Adrenal gland (tissue), 12 donors: ENCODE measurements around the gene FBXW12. TPM values are rescaled to one million over a fixed set of nuclear protein-coding genes. Genes with fewer than 3 reads are reported as not detected.

Source experiments
- DNase-seq, 7 donors: peaks; one replicate each; pipeline ENCODE4 v3.0.0-alpha.2; 2019 to 2020
- H3K27ac ChIP-seq, 5 donors: fragments of 200-600 bp; sonication (generic) in 4 of 5; 1 replicate in 3 of 5; 2 replicates in 2 of 5; pipeline versions ENCODE4 v1.5.1 to v1.8.0; 2016 to 2020; ENCODE audit warnings: mild to moderate bottlenecking in 1 of 5
- H3K27me3 ChIP-seq: fragments of 200-600 bp; 2 replicates; pipeline ENCODE4 v1.8.0; 2021
- H3K36me3 ChIP-seq, 2 donors: fragments of 200-600 bp; replicated peaks in 1 of 2; 1 replicate in 1 of 2; 2 replicates in 1 of 2; pipeline versions ENCODE4 v1.5.1 to v1.8.0; 2018 to 2022
- H3K4me1 ChIP-seq, 2 donors: fragments of 200-600 bp; replicated peaks in 1 of 2; 1 replicate in 1 of 2; 2 replicates in 1 of 2; pipeline versions ENCODE4 v1.5.1 to v1.8.0; 2018 to 2021
- H3K4me3 ChIP-seq, 4 donors: fragments of 200-600 bp; sonication (generic) in 3 of 4; one replicate each; pipeline ENCODE4 v1.5.1; 2016 to 2018
- H3K9me3 ChIP-seq, 3 donors: fragments of 200-600 bp; sonication (generic) in 1 of 3; replicated peaks in 1 of 3; 1 replicate in 2 of 3; 2 replicates in 1 of 3; pipeline versions ENCODE4 v1.5.1 to v1.8.0; 2016 to 2021
- POLR2A ChIP-seq, 2 donors: fragments of 450-650 bp; IDR thresholded peaks; one replicate each; pipeline ENCODE4 v1.6.1; 2017; ENCODE audit warnings: antibody characterized with exemption in 2 of 2, mild to moderate bottlenecking in 2 of 2, moderate library complexity in 1 of 2
- WGBS, 4 donors: extraction: QIAGEN DNeasy Blood & Tissue Kit in 2 of 4; methylation state at CpG; one replicate each; pipeline versions ENCODE4 v1.1.5 to v1.1.7; 2013 to 2017; 5-methylcytosine and 5-hydroxymethylcytosine counted together
- intact Hi-C, 2 donors: fragments of 100-400 bp; cut with DNase I; formaldehyde crosslinking; loops; one replicate each; pipeline versions ENCODE4 v1.14.1 to v1.15.0; 2022 to 2023
- polyA plus RNA-seq, 3 donors: library from polyadenylated mRNA; stranded (reverse); fragments of 200-250 nt in 2 of 3; fragments of 350-450 nt in 1 of 3; fragmentation: Illumina TruSeq in 1 of 3; extraction: RNeasy Lipid Tissue Mini Kit (QIAGEN cat#74804) in 1 of 3; gene quantifications; one replicate each; pipeline ENCODE4 v1.2.3, GENCODE V29; 2013 to 2014
- total RNA-seq, 9 donors: library from RNA; depleted of rRNA in 4 of 9; stranded (reverse); fragments of >200 nt in 4 of 9; fragments of 120-200 nt in 1 of 9; fragmentation: NEBNext Ultra II Directional in 1 of 9; extraction: Animal tissue kit (Norgen Biotek cat#: 25700) in 1 of 9; gene quantifications; one replicate each; pipeline versions ENCODE4 v1.1.0 to v1.2.4, GENCODE V29; 2013 to 2023
- TF ChIP-seq, protein P1 (sequence below), 6 experiments: fragments of 450-650 bp in 4 of 6; fragments of 200-600 bp in 2 of 6; sonication (generic) in 1 of 6; IDR thresholded peaks; 1 replicate in 5 of 6; 2 replicates in 1 of 6; pipeline versions ENCODE4 v1.5.1 to v1.8.0; 2016 to 2021; ENCODE audit warnings: antibody characterized with exemption in 6 of 6, mild to moderate bottlenecking in 2 of 6, moderate library complexity in 1 of 6
- donor health status: healthy with polysubstance abuse.
- donor health status: Bipolar disorder and iron deficiency.
- donor health status: DM: yes; HTN: yes; CAD: no.
- donor health status: DM: no; HTN: no; CAD: no.
- donor health status: DM: no; HTN: no; CAD: no.
- donor health status: DM: yes; HTN: yes; CAD: no.

The FBXW12 gene
- total and polyA plus RNA-seq, 12 donors, result 0.07 to 0.24 (median 0.11) TPM; not detected in 9

DNA sequence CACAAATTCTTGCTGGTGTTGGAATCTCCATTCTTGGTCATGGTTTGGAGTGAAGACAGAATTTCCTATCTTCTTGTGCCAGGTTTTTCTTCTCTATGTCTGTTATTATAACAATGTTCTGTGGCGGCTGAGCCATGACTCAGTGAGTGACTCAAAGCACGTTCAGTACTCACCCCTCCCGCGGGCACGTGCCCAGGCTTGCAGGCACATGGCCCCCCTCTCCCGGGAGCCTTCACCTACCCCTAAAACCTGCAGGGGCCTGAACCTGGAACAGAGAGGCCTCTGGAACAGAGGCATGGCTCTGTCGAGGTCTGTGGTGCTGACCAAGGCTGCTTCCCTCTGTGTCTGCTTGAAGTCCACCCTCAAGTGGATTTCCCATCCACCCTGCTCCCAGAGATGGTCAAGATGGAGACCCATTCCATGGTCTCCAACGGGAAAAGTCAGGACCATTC is 30.3 kb downstream of the FBXW12 start:
- Histone ChIP-seq H3K36me3 (no peaks in the 10 kb centered on the region), H3K9me3 (no peaks in the 10 kb centered on the region), H3K4me1 (peaks cover 0 to 5% of the 10 kb centered on the region in 2 donors), H3K27ac (peak overlapping the region in 3 of 5 donors; percentile 16 to 81 (median 80)), H3K4me3 (no peak overlapping the region), H3K27me3 (no peaks in the 10 kb centered on the region)
- peak; percentile 71 to 91 (median 86) for DNase-seq
- WGBS, 4 donors, result 20 to 37% (median 26%) methylated on average over 6 to 8 of the region's 8 CpGs
- TF ChIP-seq, protein P1, sequence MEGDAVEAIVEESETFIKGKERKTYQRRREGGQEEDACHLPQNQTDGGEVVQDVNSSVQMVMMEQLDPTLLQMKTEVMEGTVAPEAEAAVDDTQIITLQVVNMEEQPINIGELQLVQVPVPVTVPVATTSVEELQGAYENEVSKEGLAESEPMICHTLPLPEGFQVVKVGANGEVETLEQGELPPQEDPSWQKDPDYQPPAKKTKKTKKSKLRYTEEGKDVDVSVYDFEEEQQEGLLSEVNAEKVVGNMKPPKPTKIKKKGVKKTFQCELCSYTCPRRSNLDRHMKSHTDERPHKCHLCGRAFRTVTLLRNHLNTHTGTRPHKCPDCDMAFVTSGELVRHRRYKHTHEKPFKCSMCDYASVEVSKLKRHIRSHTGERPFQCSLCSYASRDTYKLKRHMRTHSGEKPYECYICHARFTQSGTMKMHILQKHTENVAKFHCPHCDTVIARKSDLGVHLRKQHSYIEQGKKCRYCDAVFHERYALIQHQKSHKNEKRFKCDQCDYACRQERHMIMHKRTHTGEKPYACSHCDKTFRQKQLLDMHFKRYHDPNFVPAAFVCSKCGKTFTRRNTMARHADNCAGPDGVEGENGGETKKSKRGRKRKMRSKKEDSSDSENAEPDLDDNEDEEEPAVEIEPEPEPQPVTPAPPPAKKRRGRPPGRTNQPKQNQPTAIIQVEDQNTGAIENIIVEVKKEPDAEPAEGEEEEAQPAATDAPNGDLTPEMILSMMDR (IDR thresholded peaks at IDR 0.05), result no peak
- TF ChIP-seq POLR2A (IDR thresholded peaks at IDR 0.05), result no peak
- intact Hi-C loops, result loop anchor here in 1 of 2 donors (1.0 kb wide), 1 partner anchor 29 kb away; no protein-coding TSS in a partner anchor

DNA sequence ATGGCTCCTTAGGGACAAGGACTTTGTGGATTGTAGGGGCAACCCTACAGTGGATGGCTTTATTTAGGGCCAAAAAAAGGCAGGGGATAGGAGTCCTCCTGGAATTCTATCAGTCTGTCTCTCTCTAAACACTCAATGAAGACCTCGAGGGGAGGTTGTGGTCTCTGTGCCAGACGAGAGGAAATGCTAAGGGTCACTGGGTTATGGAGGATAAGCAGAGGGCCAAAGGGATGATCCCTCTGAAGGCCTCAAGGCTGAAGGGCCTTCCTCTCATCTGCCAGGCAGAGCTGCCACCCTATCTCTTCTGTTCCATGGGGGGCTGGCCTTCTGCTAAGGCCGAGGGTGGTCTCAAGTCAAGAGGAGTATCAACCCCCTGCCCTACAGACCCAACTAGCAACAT is 30.9 kb downstream of the FBXW12 start:
- TF ChIP-seq, protein P1 (IDR thresholded peaks at IDR 0.05), result no peak
- TF ChIP-seq POLR2A (IDR thresholded peaks at IDR 0.05), result no peak
- DNase-seq, result peak in 1 of 7 donors; percentile 15

DNA sequence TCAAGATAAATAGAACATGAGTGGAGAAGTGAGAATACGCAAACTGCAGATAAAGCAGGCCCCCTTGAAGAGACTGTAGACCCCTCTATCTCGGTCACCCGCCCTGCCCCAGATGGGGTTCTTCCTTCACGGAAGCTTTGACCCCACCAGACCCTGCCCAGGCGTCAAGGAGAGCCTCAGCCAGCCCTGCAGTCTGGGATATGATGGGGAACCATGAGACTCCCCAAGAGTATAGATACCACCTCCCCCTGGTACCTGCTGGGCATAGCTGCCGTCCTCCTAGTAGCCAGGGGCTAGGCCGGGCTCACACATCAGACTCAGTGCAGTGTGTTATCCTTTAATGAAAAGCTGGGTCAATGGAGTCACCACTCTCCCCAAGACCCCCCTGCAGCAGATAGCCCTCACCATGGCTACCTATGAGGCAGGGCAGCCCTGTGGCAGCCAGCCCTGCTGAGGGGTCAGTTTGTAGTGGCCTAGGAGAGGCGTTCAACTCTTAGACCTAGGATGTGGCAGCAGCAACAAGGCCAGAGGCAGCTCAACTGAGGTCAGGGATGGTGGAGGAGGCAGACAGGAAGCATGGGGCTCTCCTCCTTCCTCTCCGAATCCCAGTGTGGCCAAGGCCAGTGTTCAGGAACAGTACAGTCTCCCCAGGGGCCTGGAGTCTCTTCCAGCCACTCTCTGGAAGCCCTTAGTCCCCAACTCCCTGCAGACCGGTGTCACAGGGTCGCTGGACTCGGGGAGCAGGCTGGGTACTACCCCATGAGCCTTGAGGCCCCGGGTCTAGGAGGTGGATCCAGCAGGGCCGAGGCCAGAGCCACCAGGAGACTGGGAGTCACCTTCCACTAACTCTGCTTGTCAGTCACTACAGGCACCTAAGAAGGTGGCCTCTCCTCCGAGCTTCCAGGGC is 31.8 kb downstream of the FBXW12 start:
- H3K27ac ChIP-seq, result peak overlapping the region in 1 of 5 donors; percentile 81
- H3K4me3 ChIP-seq, result no peak overlapping the region
- H3K27me3 ChIP-seq, result no peaks in the 10 kb centered on the region
- intact Hi-C loops, result no loop called here
- WGBS, 4 donors, result 86 to 91% (median 90%) methylated on average over 4 to 15 of the region's 15 CpGs
- no peak for TF ChIP-seq POLR2A (IDR thresholded peaks at IDR 0.05)
- TF ChIP-seq, protein P1 (IDR thresholded peaks at IDR 0.05), result no peak
- H3K4me1 ChIP-seq, result peaks cover 0 to 5% of the 10 kb centered on the region in 2 donors
- H3K9me3 ChIP-seq, result no peaks in the 10 kb centered on the region
- no peaks in the 10 kb centered on the region for H3K36me3 ChIP-seq
- peak in 3 of 7 donors; percentile 6 to 44 (median 18) for DNase-seq

More for the DNA sequence above, 30.9 kb downstream of the FBXW12 start:
- intact Hi-C loops, result loop anchor here in 1 of 2 donors (1.0 kb wide), 1 partner anchor 28 kb away; no protein-coding TSS in a partner anchor
- Histone ChIP-seq H3K4me3 (no peak overlapping the region), H3K27me3 (no peaks in the 10 kb centered on the region), H3K36me3 (no peaks in the 10 kb centered on the region), H3K9me3 (no peaks in the 10 kb centered on the region), H3K27ac (peak overlapping the region in 3 of 5 donors; percentile 16 to 81 (median 80)), H3K4me1 (peaks cover 0 to 5% of the 10 kb centered on the region in 2 donors)
- WGBS, 4 donors, result 54 to 72% (median 63%) methylated on average over 3 of the region's 3 CpGs
